ENCODE results near the gene UNC5B.
A peak's percentile ranks its signal among the peaks of the same experiment; 100 is the strongest.

The UNC5B gene

DNA sequence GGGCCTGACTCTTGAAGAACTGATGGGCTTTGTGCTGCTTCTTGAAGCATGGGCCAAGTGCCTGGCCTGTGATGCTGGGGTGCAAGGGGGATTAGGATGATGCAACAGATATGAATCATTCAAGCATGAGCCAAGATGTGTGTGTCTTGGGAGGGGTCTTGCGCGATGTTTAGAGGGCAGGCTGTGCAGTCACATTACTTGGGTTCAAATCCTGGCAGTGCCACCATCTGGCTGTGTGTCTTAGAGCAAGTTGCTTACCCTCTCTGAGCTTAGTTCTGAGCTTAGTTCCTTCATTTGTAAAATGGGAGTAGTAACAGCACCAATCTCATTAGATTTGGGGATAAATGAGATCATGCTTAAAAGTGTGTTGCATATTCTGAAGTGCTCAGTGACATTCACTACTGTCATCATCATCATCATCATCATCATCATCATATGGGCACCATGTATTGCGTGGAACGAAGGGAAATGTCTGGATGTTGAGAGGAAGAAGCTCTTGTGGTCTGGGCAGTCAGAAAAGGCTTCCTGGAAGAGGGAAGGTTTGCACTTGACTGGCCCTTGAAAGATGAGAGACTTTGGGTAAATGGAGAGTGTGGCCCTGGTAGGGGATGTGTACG lies 9.3 kb downstream of the UNC5B start:
- H3K4me1 ChIP-seq (ENCODE audit: insufficient read depth, poor library complexity, severe bottlenecking), result peaks cover 8% of the 10 kb centered on the region
- no peak overlapping the region for H3K4me3 ChIP-seq (ENCODE audit: severe bottlenecking)
- H3K27me3 ChIP-seq (ENCODE audit: insufficient read depth, poor library complexity, severe bottlenecking), result no peaks in the 10 kb centered on the region
- ATAC-seq (ENCODE audit: low read depth) (no peak), DNase-seq (ENCODE audit: low spot score) (peak; percentile 8)
- TF ChIP-seq, protein P1, sequence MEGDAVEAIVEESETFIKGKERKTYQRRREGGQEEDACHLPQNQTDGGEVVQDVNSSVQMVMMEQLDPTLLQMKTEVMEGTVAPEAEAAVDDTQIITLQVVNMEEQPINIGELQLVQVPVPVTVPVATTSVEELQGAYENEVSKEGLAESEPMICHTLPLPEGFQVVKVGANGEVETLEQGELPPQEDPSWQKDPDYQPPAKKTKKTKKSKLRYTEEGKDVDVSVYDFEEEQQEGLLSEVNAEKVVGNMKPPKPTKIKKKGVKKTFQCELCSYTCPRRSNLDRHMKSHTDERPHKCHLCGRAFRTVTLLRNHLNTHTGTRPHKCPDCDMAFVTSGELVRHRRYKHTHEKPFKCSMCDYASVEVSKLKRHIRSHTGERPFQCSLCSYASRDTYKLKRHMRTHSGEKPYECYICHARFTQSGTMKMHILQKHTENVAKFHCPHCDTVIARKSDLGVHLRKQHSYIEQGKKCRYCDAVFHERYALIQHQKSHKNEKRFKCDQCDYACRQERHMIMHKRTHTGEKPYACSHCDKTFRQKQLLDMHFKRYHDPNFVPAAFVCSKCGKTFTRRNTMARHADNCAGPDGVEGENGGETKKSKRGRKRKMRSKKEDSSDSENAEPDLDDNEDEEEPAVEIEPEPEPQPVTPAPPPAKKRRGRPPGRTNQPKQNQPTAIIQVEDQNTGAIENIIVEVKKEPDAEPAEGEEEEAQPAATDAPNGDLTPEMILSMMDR (IDR thresholded peaks at IDR 0.05; ENCODE audit: poor library complexity, severe bottlenecking), result no peak
- H3K36me3 ChIP-seq (ENCODE audit: low read depth), result no peaks in the 10 kb centered on the region
- no peak overlapping the region for H3K27ac ChIP-seq (ENCODE audit: poor library complexity, severe bottlenecking)
- H3K9me3 ChIP-seq (ENCODE audit: severe bottlenecking), result no peaks in the 10 kb centered on the region

DNA sequence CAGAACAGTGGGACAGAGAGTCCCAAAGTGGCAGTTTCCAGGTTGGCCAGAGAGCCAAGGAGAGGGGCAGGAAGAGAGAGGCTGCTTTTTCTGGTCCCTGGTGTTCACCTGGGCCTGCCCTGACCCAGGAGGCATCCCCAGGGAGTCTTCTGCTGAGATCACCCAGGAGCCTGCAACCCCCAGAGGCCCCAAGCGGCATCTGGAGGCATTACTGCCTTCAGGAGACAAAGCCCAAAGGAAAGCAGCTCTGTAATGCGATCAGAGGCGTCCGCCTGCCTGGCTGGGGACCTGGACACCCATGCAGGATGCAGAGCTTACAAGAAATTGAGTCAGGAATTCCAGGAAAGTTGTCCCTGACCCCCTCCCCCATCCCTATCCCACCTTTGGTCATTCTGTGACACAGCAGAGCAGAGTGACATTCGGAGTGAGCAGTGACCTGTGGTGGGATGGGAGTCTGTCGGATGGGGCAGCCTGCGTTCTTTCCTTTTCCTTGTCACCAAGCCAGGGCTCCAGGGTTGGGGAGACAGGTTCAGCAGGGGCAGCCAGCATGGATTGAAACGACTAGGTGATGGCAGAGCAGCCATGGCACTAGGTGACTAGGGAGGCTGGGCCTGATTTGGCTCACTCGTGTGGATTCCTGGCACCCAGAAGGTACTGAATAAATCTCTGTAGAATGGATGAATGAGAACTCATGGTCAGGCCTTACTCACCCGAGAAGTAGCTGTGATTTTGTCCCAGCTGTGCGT lies 10.4 kb downstream of the UNC5B start:
- peaks cover 8% of the 10 kb centered on the region for H3K4me1 ChIP-seq (ENCODE audit: insufficient read depth, poor library complexity, severe bottlenecking)
- H3K36me3 ChIP-seq (ENCODE audit: low read depth), result no peaks in the 10 kb centered on the region
- ATAC-seq (ENCODE audit: low read depth) (no peak), DNase-seq (ENCODE audit: low spot score) (peak; percentile 42)
- TF ChIP-seq, protein P1 (IDR thresholded peaks at IDR 0.05; ENCODE audit: poor library complexity, severe bottlenecking), result no peak
- H3K9me3 ChIP-seq (ENCODE audit: severe bottlenecking), result no peaks in the 10 kb centered on the region
- no peak overlapping the region for H3K4me3 ChIP-seq (ENCODE audit: severe bottlenecking)
- no peak overlapping the region for H3K27ac ChIP-seq (ENCODE audit: poor library complexity, severe bottlenecking)
- no peaks in the 10 kb centered on the region for H3K27me3 ChIP-seq (ENCODE audit: insufficient read depth, poor library complexity, severe bottlenecking)

DNA sequence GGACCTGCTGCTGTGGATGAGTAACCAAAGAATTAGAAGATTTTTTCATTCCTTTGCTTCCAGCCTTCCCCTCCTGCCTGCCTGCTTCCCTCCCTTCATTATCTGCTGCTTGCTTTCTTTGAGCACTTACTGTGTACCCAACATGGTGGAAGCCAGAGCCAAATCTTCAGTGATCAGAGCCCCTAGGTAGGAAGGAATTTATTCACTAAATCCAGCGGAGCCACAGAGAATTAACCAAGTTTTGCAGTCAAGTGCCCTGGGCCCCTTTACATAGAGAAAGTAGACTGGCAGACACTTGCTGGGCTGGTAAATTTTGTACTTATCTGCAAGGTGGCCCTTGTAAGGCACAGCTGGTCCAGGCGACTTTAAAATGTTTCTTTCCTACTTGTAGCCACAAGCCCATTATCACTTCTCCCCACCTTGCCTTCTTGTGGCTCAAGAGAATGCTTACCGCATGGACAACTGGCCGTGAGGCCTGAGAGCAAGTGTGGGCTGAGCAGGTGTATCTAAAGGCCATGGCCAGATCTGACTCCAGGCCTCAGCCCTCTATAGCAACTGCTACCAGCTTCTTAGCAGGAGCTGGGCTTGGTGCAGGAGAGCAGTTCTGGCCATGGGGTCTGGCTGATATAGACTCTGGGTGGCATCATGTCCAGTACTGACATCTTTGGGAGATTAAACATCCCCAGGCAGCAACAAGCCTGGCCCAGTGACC lies 11.1 kb downstream of the UNC5B start:
- peaks cover 1% of the 10 kb centered on the region for H3K4me1 ChIP-seq (ENCODE audit: insufficient read depth, poor library complexity, severe bottlenecking)

DNA sequence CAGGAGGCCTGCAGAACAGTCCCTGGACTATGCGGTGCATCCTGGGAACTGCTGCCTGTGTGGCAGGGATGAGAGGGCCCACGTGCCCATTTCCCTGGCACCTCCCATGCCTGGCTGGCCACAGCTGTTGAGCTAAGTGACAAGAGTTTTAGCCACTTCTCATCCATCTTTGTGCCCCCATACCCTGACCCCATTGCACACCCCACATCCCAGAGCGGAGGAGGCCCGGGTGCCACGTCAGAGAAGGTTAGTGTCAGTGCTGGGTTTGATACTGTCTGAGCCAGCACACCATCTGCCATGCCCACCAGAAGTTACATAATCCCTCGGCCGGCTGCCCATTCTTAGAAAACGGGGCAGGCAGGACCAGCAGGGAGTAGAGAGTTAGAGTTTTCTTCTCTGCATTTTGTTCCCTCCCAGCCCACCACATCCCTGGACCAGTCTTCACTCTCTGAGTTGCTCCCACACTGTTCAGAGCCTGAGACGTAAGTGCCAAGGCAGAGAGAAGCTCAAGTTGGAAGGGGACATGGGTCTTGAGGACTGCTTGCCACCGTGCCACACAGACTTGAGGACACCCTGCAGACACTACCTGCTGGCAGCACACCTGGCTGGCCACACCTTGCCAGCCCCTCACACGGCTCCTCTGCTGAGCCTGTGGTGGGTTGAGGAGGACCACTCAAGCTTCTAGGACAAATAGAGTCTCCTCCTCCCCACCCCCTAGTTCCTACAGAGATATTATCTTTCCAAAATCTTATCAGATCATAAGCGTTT lies 13.1 kb downstream of the UNC5B start:
- TF ChIP-seq, protein P1 (IDR thresholded peaks at IDR 0.05; ENCODE audit: poor library complexity, severe bottlenecking), result no peak
- Histone ChIP-seq H3K4me1 (ENCODE audit: insufficient read depth, poor library complexity, severe bottlenecking) (no peaks in the 10 kb centered on the region), H3K27ac (ENCODE audit: poor library complexity, severe bottlenecking) (no peak overlapping the region), H3K4me3 (ENCODE audit: severe bottlenecking) (no peak overlapping the region), H3K36me3 (ENCODE audit: low read depth) (no peaks in the 10 kb centered on the region), H3K27me3 (ENCODE audit: insufficient read depth, poor library complexity, severe bottlenecking) (no peaks in the 10 kb centered on the region), H3K9me3 (ENCODE audit: severe bottlenecking) (no peaks in the 10 kb centered on the region)
- no peak for ATAC-seq (ENCODE audit: low read depth)
- DNase-seq (ENCODE audit: low spot score), result no peak

More for the DNA sequence above, 11.1 kb downstream of the UNC5B start:
- TF ChIP-seq, protein P1 (IDR thresholded peaks at IDR 0.05; ENCODE audit: poor library complexity, severe bottlenecking), result no peak
- no peak for ATAC-seq (ENCODE audit: low read depth)
- Histone ChIP-seq H3K9me3 (ENCODE audit: severe bottlenecking) (no peaks in the 10 kb centered on the region), H3K4me3 (ENCODE audit: severe bottlenecking) (no peak overlapping the region), H3K36me3 (ENCODE audit: low read depth) (no peaks in the 10 kb centered on the region), H3K27ac (ENCODE audit: poor library complexity, severe bottlenecking) (no peak overlapping the region), H3K27me3 (ENCODE audit: insufficient read depth, poor library complexity, severe bottlenecking) (no peaks in the 10 kb centered on the region)
- peak; percentile 3 for DNase-seq (ENCODE audit: low spot score)

Measured in RWPE2 (cell line).